Psoas muscle (tissue), 8 donors: ENCODE measurements around the gene RIMS1. TPM values are rescaled to one million over a fixed set of nuclear protein-coding genes. Genes with fewer than 3 reads are reported as not detected.

ENCODE experiments used
- ATAC-seq, 4 donors: fragments of 200-7000 bp; cut with Tn5 transposase; one replicate each; pipeline ENCODE4 v1.9.1; 2020; ENCODE audit warnings: moderate library complexity in 3 of 4, mild to moderate bottlenecking in 2 of 4
- DNase-seq, 2 donors: peaks; one replicate each; pipeline ENCODE4 v3.0.0-alpha.2; 2020
- H3K27ac ChIP-seq: fragments of 200-600 bp; one replicate; pipeline ENCODE4 v1.8.0; 2022
- H3K27me3 ChIP-seq, 3 donors: fragments of 200-600 bp in 1 of 3; one replicate each; pipeline versions ENCODE4 v1.6.1 to v1.8.0; 2013 to 2022; ENCODE audit warnings: low read length in 2 of 3, mild to moderate bottlenecking in 2 of 3, moderate library complexity in 1 of 3; ENCODE audit not compliant: insufficient read depth in 3 of 3
- H3K36me3 ChIP-seq, 2 donors: fragments of 200-600 bp in 1 of 2; one replicate each; pipeline versions ENCODE4 v1.6.1 to v1.8.0; 2013 to 2022; ENCODE audit warnings: low read depth in 1 of 2, mild to moderate bottlenecking in 1 of 2, moderate library complexity in 1 of 2; ENCODE audit not compliant: insufficient read depth in 1 of 2
- H3K4me1 ChIP-seq: fragments of 200-600 bp; one replicate; pipeline ENCODE4 v1.8.0; 2022
- H3K4me3 ChIP-seq: fragments of 200-600 bp; one replicate; pipeline ENCODE4 v1.8.0; 2022; ENCODE audit warnings: mild to moderate bottlenecking
- H3K9me3 ChIP-seq: fragments of 200-600 bp; one replicate; pipeline ENCODE4 v1.8.0; 2022
- WGBS, 3 donors: extraction: QIAGEN DNeasy Blood & Tissue Kit; methylation state at CpG; one replicate each; pipeline versions ENCODE4 v1.1.6 to v1.1.7; 2013; 5-methylcytosine and 5-hydroxymethylcytosine counted together
- intact Hi-C, 2 donors: fragments of 100-400 bp; cut with DNase I; formaldehyde crosslinking; loops; one replicate each; pipeline versions ENCODE4 v1.11.0 to v1.14.2; 2022
- polyA plus RNA-seq, 3 donors: library from polyadenylated mRNA; stranded (reverse); fragments of 200-250 nt; gene quantifications; one replicate each; pipeline ENCODE4 v1.2.3, GENCODE V29; 2013
- total RNA-seq, 4 donors: library from RNA; stranded (reverse); fragmentation: NEBNext Ultra II Directional in 2 of 4; extraction: Animal tissue kit (Norgen Biotek cat#: 25700) in 2 of 4; gene quantifications; one replicate each; pipeline versions ENCODE4 v1.2.1 to v1.2.4, GENCODE V29; 2021 to 2023
- TF ChIP-seq, protein P1 (sequence below): fragments of 200-600 bp; IDR thresholded peaks from one replicate; pipeline ENCODE4 v1.8.0; 2022; ENCODE audit warnings: antibody characterized with exemption
- donor health status: healthy with polysubstance abuse.
- donor health status: DM: no; HTN: no; CAD: no; lungs with moderate emphysema.
- donor health status: Bipolar disorder and iron deficiency.
- donor health status: healthy.
- donor health status: DM: yes; HTN: yes; CAD: no.
- donor health status: DM: no; HTN: no; CAD: no.
- donor health status: DM: no; HTN: no; CAD: no.
- donor health status: DM: yes; HTN: yes; CAD: no.

RIMS1 gene
- total and polyA plus RNA-seq, 7 donors = 0.03 to 2.0 (median 0.22) TPM

DNA sequence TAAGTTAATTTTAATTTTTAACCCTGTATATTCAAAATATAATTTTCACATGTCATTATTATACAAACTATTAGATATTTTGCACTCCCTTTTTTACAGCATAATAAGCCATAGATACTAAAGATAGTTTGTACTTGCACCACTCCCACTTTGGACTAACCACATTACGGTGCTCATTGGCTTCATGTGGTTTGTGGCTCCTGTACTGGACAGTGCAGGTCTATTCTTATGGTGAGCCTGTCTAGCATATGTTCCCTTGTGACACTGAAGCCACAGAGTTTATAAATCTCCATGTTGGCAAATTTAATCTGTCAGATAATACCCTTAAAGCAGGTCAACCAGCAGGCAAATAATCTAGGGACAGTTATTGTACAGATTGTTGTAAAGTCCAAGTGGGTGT, 381.1 kb downstream of the RIMS1 start:
- ATAC-seq = no peak
- intact Hi-C loops = no loop called here
- TF ChIP-seq, protein P1, sequence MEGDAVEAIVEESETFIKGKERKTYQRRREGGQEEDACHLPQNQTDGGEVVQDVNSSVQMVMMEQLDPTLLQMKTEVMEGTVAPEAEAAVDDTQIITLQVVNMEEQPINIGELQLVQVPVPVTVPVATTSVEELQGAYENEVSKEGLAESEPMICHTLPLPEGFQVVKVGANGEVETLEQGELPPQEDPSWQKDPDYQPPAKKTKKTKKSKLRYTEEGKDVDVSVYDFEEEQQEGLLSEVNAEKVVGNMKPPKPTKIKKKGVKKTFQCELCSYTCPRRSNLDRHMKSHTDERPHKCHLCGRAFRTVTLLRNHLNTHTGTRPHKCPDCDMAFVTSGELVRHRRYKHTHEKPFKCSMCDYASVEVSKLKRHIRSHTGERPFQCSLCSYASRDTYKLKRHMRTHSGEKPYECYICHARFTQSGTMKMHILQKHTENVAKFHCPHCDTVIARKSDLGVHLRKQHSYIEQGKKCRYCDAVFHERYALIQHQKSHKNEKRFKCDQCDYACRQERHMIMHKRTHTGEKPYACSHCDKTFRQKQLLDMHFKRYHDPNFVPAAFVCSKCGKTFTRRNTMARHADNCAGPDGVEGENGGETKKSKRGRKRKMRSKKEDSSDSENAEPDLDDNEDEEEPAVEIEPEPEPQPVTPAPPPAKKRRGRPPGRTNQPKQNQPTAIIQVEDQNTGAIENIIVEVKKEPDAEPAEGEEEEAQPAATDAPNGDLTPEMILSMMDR = no peak
- no peaks in the 10 kb centered on the region for H3K27me3 ChIP-seq
- H3K4me1 ChIP-seq = no peaks in the 10 kb centered on the region
- no peak overlapping the region for H3K27ac ChIP-seq
- 81 to 87% (median 85%) methylated on average over 1 of the region's 1 CpG for WGBS, 3 donors
- H3K36me3 ChIP-seq = no peaks in the 10 kb centered on the region
- H3K4me3 ChIP-seq = no peak overlapping the region
- DNase-seq = no peak
- no peaks in the 10 kb centered on the region for H3K9me3 ChIP-seq

DNA sequence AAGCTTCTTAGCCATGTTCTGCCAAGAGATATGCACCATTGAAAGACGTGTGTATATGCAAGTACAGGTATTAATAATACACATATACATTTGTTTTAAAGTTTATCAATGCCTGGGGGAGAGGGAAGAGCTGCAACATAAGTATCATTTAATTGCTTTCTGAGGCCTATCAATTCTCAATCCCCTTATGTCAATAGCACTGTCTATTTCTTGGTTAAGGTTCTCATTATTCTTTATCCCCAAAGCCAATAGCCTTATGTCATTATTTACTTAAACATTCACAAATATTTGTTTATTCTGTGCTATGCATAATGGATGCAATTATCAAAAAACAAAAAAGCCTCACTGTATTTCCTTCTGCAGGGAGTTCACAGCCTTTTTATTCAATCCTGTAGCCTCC, 385.2 kb downstream of the RIMS1 start:
- intact Hi-C loops = no loop called here
- ATAC-seq (no peak), DNase-seq (no peak)
- 53 to 63% (median 58%) methylated on average over 1 of the region's 1 CpG for WGBS, 3 donors
- H3K27ac ChIP-seq = no peak overlapping the region
- no peaks in the 10 kb centered on the region for H3K27me3 ChIP-seq
- H3K36me3 ChIP-seq = no peaks in the 10 kb centered on the region
- TF ChIP-seq, protein P1 = no peak
- no peak overlapping the region for H3K4me3 ChIP-seq
- H3K4me1 ChIP-seq = no peaks in the 10 kb centered on the region
- no peaks in the 10 kb centered on the region for H3K9me3 ChIP-seq

DNA sequence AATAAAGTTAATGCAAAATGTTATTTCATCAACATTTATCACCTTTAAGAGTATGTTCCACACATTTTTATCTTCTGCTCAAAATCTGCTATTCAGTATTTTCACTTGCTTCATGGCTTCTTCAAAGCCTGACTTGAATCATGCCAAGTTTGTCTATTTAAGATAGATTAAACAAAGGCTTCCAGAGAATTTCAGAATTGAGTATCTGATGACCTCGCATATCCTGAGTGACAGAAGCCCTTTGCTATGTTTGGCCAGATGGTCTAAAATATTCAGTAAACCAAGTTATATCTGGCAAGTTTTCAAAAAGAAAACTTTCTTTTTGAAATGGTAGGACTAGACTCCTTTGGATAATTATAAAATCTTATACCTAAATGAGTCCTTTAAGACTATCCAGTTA, 386.6 kb downstream of the RIMS1 start:
- no peaks in the 10 kb centered on the region for H3K9me3 ChIP-seq
- no peak overlapping the region for H3K27ac ChIP-seq
- no peak overlapping the region for H3K4me3 ChIP-seq
- intact Hi-C loops = no loop called here
- ATAC-seq = no peak
- no peaks in the 10 kb centered on the region for H3K27me3 ChIP-seq
- H3K4me1 ChIP-seq = no peaks in the 10 kb centered on the region
- TF ChIP-seq, protein P1 = no peak
- no peak for DNase-seq
- no peaks in the 10 kb centered on the region for H3K36me3 ChIP-seq
- WGBS, 3 donors = 14 to 25% (median 16%) methylated on average over 1 of the region's 1 CpG

DNA sequence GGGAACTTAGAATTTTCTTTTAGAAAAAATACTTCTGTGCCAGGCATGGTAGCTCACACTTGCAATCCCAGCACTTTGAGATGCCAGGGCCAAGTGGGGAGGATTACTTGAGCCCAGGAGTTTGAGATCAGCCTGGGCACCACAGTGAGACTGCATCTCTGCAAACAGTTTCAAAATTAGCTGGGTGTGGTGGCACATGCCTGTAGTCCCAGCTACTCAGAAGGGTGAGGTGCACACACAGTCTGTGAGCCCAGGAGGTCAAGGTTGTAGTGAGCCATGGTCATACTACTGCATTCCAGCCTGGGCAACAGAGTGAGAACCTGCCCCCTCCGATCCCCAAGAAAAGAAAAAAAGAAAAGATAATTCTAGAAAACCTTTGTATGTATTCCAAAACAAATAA, 389.5 kb downstream of the RIMS1 start:
- TF ChIP-seq, protein P1 = no peak
- intact Hi-C loops = no loop called here
- Histone ChIP-seq H3K27ac (no peak overlapping the region), H3K4me1 (no peaks in the 10 kb centered on the region), H3K27me3 (no peaks in the 10 kb centered on the region), H3K36me3 (no peaks in the 10 kb centered on the region), H3K9me3 (no peaks in the 10 kb centered on the region), H3K4me3 (no peak overlapping the region)
- peak in 1 of 2 donors; percentile 12 for DNase-seq
- ATAC-seq = no peak
- WGBS, 3 donors = 84 to 100% (median 87%) methylated on average over 1 of the region's 1 CpG

DNA sequence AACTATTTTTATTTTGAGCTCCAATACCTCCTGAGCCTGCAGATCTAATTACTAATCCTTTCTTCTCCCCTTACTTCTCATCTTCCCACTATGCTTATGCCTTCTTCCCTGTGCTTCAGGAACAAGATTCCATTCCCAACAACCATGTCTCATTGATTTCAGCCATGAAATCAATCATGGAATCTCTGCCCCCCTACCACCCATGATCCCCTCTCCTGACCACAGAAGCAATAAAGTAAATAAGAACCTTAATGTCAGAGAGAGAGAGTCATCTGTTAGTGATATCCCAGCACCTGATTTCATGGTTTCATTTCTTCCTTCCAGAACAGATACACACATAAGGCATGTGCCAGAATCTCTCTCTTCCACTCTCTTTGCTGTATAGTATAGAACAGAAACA, 395.9 kb downstream of the RIMS1 start:
- Histone ChIP-seq H3K36me3 (no peaks in the 10 kb centered on the region), H3K4me3 (no peak overlapping the region), H3K9me3 (no peaks in the 10 kb centered on the region), H3K27me3 (no peaks in the 10 kb centered on the region), H3K4me1 (no peaks in the 10 kb centered on the region), H3K27ac (no peak overlapping the region)
- DNase-seq (no peak), ATAC-seq (no peak)
- intact Hi-C loops = no loop called here
- TF ChIP-seq, protein P1 = no peak
